ENCODE results near the gene NCOR2. TPM values are rescaled to one million over a fixed set of nuclear protein-coding genes. Genes with fewer than 3 reads are reported as not detected.

NCOR2 gene
- total and polyA plus RNA-seq, 2 of the 4 experiments (the other 2 are of a cell fraction), result 12.9 to 40.8 TPM

DNA sequence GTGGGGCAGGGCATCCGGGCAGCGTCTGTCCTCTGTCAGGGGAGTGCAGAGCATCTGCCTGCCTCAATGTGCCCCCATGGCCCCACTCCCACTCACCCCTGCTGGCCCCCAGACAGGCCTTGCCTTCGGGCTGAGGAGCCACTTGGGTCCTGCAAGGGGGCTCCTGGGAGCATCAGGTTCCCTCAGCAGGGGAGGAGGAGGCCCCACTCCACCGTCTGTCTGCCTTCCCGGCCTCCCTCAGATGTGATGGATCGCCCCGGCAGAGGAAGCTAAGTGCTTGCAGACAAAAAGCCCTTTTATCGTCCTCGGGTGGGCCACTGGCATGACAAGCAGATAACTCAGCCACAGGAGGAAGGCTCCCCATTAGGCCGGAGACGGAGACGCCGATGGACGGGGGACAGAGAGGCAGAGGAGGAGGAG is 35.1 kb downstream of the NCOR2 start:
- no peak overlapping the region for H2BK15ac ChIP-seq (ENCODE audit: low read depth, low read length)
- peaks cover 8% of the 10 kb centered on the region for H3K36me3 ChIP-seq (ENCODE audit: control insufficient read depth, insufficient read depth, low read length)

More for the DNA sequence above, 35.1 kb downstream of the NCOR2 start:
- intact Hi-C loops (cut with micrococcal nuclease), result no loop called here
- Histone ChIP-seq H2BK20ac (ENCODE audit: low read depth, low read length) (no peak overlapping the region), H2BK120ac (ENCODE audit: low read depth, low read length) (no peak overlapping the region), H3K4me2 (ENCODE audit: low read depth, low read length) (no peak overlapping the region), H3K4ac (ENCODE audit: low read depth, low read length) (no peak overlapping the region), H4K91ac (ENCODE audit: insufficient read depth, low read depth, low read length) (no peak overlapping the region), H3K9me3 (ENCODE audit: control insufficient read depth, insufficient read depth, low read length) (0 out of 2 replicates have a peak, but pooled peaks cover 2% of the 10 kb centered on the region), H3K4me3 (ENCODE audit: insufficient read depth, low read depth, low read length) (no peak overlapping the region), H3K9ac (ENCODE audit: low read depth, low read length) (no peak overlapping the region), H3K56ac (ENCODE audit: extremely low read depth, insufficient read depth, low read length) (no peak overlapping the region), H2BK5ac (ENCODE audit: low read depth, low read length, poor library complexity, severe bottlenecking) (no peak overlapping the region), H3K4me1 (ENCODE audit: control insufficient read depth, insufficient read depth, low read length) (peaks cover 7% of the 10 kb centered on the region), H4K20me1 (ENCODE audit: insufficient read depth, low read length) (peaks cover 90% of the 10 kb centered on the region), H3K9me1 (ENCODE audit: insufficient read depth, low read length) (peaks cover 32% of the 10 kb centered on the region), H3K18ac (ENCODE audit: low read depth, low read length) (no peak overlapping the region), H4K5ac (ENCODE audit: low read depth, low read length) (no peak overlapping the region), H3K14ac (replicated peaks; ENCODE audit: low read depth, low read length) (no peak overlapping the region), H3K79me1 (ENCODE audit: low read depth in 1 of 2, low read length in 2 of 2) (peaks cover 40 to 79% of the 10 kb centered on the region in 2 experiments), H4K8ac (ENCODE audit: low read depth in 2 of 2, low read length in 2 of 2) (no peak overlapping the region), H3K23ac (ENCODE audit: low read depth, low read length) (no peak overlapping the region), H2AK5ac (ENCODE audit: low read depth, low read length) (no peak overlapping the region), H3K27ac (ENCODE audit: insufficient read depth, low read length) (no peak overlapping the region), H2AFZ (replicated peaks; ENCODE audit: low read length, poor library complexity) (no peak overlapping the region), H3K27me3 (ENCODE audit: control insufficient read depth, insufficient read depth, low read length) (no peaks in the 10 kb centered on the region), H2AK9ac (replicated peaks; ENCODE audit: low read depth, low read length, poor library complexity) (peak overlapping the region; percentile 26)
- no peak for ATAC-seq (ENCODE audit: low read depth)
- in situ Hi-C loops (cut with MboI; ENCODE audit: low sequenced_read_pairs), result no loop called here
- TF ChIP-seq MXI1 (IDR thresholded peaks at IDR 0.05; ENCODE audit: borderline replicate concordance, low read depth, low read length) (no peak), CHD1 (IDR thresholded peaks at IDR 0.05; ENCODE audit: low read depth, low read length) (no peak), POLR2A (IDR thresholded peaks at IDR 0.05; ENCODE audit: low read depth, low read length) (no peak), RAD21 (IDR thresholded peaks at IDR 0.05; ENCODE audit: low read length) (no peak), BHLHE40 (IDR thresholded peaks at IDR 0.05; ENCODE audit: low read depth, low read length) (no peak), SMC3 (IDR thresholded peaks at IDR 0.05; ENCODE audit: low read depth, low read length) (no peak), MAZ (IDR thresholded peaks at IDR 0.05; ENCODE audit: borderline replicate concordance, low read depth, low read length) (no peak), NFE2L2 (IDR thresholded peaks at IDR 0.05; ENCODE audit: low read depth, low read length) (no peak), RCOR1 (IDR thresholded peaks at IDR 0.05; ENCODE audit: insufficient replicate concordance, low read length) (no peak), CEBPB (IDR thresholded peaks at IDR 0.05; ENCODE audit: low read depth, low read length) (no peak), RFX5 (IDR thresholded peaks at IDR 0.05; ENCODE audit: low read depth, low read length) (no peak), FOS (IDR thresholded peaks at IDR 0.05; ENCODE audit: low read depth, low read length) (no peak), MAFK (IDR thresholded peaks at IDR 0.05; ENCODE audit: low read depth, low read length) (no peak)
- TF ChIP-seq, protein P1, sequence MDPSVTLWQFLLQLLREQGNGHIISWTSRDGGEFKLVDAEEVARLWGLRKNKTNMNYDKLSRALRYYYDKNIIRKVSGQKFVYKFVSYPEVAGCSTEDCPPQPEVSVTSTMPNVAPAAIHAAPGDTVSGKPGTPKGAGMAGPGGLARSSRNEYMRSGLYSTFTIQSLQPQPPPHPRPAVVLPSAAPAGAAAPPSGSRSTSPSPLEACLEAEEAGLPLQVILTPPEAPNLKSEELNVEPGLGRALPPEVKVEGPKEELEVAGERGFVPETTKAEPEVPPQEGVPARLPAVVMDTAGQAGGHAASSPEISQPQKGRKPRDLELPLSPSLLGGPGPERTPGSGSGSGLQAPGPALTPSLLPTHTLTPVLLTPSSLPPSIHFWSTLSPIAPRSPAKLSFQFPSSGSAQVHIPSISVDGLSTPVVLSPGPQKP (IDR thresholded peaks at IDR 0.05; ENCODE audit: borderline replicate concordance, low read depth, low read length), result no peak
- TF ChIP-seq, protein P2, sequence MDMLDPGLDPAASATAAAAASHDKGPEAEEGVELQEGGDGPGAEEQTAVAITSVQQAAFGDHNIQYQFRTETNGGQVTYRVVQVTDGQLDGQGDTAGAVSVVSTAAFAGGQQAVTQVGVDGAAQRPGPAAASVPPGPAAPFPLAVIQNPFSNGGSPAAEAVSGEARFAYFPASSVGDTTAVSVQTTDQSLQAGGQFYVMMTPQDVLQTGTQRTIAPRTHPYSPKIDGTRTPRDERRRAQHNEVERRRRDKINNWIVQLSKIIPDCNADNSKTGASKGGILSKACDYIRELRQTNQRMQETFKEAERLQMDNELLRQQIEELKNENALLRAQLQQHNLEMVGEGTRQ (IDR thresholded peaks at IDR 0.05; ENCODE audit: low read depth, low read length), result no peak
- TF ChIP-seq, protein P3, sequence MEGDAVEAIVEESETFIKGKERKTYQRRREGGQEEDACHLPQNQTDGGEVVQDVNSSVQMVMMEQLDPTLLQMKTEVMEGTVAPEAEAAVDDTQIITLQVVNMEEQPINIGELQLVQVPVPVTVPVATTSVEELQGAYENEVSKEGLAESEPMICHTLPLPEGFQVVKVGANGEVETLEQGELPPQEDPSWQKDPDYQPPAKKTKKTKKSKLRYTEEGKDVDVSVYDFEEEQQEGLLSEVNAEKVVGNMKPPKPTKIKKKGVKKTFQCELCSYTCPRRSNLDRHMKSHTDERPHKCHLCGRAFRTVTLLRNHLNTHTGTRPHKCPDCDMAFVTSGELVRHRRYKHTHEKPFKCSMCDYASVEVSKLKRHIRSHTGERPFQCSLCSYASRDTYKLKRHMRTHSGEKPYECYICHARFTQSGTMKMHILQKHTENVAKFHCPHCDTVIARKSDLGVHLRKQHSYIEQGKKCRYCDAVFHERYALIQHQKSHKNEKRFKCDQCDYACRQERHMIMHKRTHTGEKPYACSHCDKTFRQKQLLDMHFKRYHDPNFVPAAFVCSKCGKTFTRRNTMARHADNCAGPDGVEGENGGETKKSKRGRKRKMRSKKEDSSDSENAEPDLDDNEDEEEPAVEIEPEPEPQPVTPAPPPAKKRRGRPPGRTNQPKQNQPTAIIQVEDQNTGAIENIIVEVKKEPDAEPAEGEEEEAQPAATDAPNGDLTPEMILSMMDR (conservative IDR thresholded peaks at IDR 0.05; ENCODE audit: low read depth, low read length), result no peak
- CTCF ChIA-PET, result no interaction called here
- WGBS, 2 experiments (ENCODE audit: extremely low coverage in 2 of 2, insufficient read length in 1 of 2), result no CpG with 5 or more reads among the region's 14 CpGs
- dilution Hi-C loops (cut with HindIII; ENCODE audit: low sequenced_read_pairs, unreplicated experiment), result no loop called here
- BruUV-seq (replicated peaks), result no TSS peak
- POLR2A ChIA-PET (ENCODE audit: unreplicated experiment), result no interaction called here
- no peak for DNase-seq

Measured in IMR-90 (cell line).